Ishikawa (cell line): ENCODE results near the gene ZNF804B.

ENCODE experiments used
- CEBPB ChIP-seq: IDR thresholded peaks from 2 replicates; pipeline ENCODE4 v1.6.1; 2012
- CREB1 ChIP-seq: IDR thresholded peaks from 2 replicates; pipeline ENCODE4 v1.6.1; 2012; ENCODE audit warnings: low read depth
- EGR1 ChIP-seq: IDR thresholded peaks from 2 replicates; pipeline ENCODE4 v1.6.1; 2012
- EP300 ChIP-seq: IDR thresholded peaks from 2 replicates; pipeline ENCODE4 v1.6.1; 2012; ENCODE audit warnings: borderline replicate concordance
- FOXM1 ChIP-seq: IDR thresholded peaks from 2 replicates; pipeline ENCODE4 v1.6.1; 2012; ENCODE audit warnings: low read depth, borderline replicate concordance
- MAX ChIP-seq: IDR thresholded peaks from 2 replicates; pipeline ENCODE4 v1.6.1; 2012
- NFIC ChIP-seq: IDR thresholded peaks from 2 replicates; pipeline ENCODE4 v1.6.1; 2012
- RAD21 ChIP-seq: IDR thresholded peaks from 2 replicates; pipeline ENCODE4 v1.6.1; 2012; ENCODE audit warnings: low read depth
- REST ChIP-seq: IDR thresholded peaks from 2 replicates; pipeline ENCODE4 v1.6.1; 2012; ENCODE audit warnings: low read depth, mild to moderate bottlenecking
- TAF1 ChIP-seq: IDR thresholded peaks from 2 replicates; pipeline ENCODE4 v1.6.1; 2012; ENCODE audit warnings: low read depth, mild to moderate bottlenecking
- USF1 ChIP-seq: IDR thresholded peaks from 2 replicates; pipeline ENCODE4 v1.6.1; 2012
- YY1 ChIP-seq: IDR thresholded peaks from 2 replicates; pipeline ENCODE4 v1.6.1; 2012; ENCODE audit warnings: low read depth

- TF ChIP-seq YY1 (no peak), TAF1 (no peak), REST (no peak), CEBPB (no peak), MAX (no peak), FOXM1 (no peak), NFIC (no peak), EGR1 (no peak), USF1 (no peak), EP300 (no peak), CREB1 (no peak), RAD21 (no peak)
Measured at GRCh38 chr7:89160107-89160506, 400.6 kb downstream of the ZNF804B start.
